HG02852 (cell line): ENCODE measurements around the gene BIN1.

Experiments used
- ATAC-seq: cut with Tn5 transposase; IDR thresholded peaks from one replicate; pipeline ENCODE4 v1.9.1; 2021; ENCODE audit warnings: mild to moderate bottlenecking, moderate library complexity; ENCODE audit not compliant: unreplicated experiment

The BIN1 gene

DNA sequence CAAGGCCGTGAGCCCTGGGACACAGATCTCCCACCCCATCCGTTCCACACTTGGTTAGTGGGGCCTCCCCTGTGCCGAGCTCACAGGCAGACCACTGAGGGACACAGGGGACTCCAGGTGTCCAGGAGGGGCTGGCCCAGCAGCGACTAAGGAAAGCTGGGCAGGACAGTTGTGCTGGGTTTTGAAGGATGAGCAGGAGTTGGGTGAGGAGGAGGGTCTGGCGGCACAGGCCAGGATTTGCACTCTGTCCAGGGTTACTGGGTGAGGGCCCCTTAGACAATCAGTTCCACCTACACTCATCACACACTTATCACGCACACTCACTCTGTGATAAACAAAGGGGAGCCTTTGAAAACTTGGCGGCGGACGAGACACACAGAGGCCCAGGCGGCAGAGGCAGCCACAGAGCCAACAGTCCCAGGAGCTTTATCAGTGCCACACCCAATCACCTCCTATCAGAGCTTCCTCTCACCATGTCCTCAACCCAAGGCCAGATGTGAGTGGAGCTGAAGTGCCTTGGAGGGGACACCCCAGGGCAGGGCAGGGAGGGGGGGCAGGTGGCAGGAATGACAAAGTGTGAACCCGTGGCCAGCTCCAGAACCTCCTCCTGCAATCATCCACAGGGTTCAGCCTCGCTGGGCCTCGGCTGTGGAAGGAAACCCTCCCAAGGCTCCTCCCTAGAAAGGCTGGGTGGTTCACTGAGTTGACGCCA, 26.6 kb downstream of the BIN1 start:
- ATAC-seq = no peak

DNA sequence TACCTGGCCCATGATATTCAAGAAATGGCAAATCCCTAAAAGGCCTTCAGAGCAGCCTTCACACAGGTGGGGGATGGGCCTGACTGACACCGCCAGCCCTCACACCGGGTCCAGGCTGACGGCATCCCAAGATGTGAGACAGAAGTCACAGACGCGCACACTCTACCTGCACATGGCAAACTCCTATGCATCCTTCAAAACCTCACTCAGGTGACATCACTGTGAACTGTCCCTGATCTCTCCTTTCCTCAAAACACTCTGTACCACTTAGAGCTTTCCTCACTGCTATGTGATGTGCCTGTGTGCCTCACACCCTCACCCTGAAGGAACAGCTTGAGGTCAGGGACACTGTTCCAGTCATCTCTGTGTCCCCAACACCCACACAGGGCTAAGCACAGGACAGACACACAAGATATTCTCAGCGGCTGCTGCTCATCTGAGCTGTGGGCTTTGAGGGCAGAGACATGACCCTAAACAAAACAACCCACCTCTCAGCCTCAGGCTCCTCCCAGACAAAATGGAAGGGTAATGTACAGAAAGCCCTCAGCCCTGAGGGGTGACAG, 27.5 kb downstream of the BIN1 start:
- no peak for ATAC-seq

DNA sequence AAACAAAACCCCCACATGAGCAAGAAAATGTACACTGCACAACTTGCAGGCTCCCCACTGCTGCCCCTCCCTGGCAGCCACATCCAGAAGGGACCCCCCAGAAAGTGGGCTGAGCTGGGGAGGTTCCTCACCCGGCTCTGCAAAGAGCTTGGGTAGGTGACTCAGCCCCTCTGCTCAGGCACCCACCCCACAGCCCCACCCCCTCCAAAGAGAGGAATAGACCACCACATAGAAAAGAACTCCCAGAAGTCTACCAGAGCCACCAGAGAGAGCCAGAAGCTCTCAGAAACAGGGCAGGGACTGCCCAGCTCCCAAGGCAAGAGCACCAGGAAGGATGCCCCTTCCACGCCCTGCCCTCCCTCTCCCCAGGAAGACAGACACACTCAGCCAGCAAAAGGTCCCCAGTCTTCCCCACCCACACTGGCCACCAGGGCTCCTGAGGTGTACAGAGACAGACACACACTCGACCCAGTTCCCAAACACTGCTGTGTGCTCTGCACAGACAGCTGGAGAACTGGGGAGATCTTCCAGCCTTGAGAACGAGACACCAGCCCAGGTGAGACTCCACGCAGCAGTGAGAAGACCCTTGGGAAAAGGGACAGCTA, 28.2 kb downstream of the BIN1 start:
- ATAC-seq = no peak

DNA sequence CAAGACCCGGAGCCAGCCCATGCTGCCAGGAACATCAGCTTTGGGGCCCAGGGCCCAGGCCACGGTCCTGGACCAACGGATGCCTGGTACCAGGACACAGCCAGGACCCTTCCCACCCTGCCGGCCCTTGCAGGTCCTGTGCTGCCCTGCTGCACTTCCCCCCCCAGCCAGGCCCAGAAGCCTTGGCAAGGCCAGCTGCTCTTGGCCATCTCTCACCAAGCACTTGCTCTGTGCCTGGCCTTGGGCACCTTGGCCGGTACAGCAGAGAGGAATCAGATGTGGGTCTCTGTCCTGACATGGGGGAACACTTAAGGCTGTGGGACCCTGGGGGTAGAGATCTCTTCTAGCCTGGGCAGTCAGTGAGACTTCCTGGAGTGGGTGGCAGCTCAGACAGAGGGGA, 28.9 kb downstream of the BIN1 start:
- no peak for ATAC-seq

DNA sequence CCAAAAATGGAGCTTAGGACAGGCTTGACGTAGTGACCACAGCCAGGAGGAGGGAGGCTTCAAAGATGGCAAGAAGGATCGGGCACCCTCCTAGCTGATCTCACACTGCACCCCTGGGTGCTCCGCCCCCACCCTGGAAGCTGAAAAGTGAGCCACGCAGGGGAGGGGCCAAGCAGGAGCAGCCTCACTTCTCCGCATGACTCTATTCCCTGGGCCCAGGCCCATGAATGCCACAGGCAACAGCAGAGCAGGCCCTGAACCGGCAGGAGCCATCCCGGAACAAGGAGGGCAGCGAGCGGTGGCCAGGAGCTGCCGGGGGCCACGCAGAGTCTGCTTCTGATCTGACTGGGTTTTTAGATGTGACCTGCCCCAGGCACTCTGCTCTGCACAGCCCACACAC, 30.0 kb downstream of the BIN1 start:
- ATAC-seq = no peak

DNA sequence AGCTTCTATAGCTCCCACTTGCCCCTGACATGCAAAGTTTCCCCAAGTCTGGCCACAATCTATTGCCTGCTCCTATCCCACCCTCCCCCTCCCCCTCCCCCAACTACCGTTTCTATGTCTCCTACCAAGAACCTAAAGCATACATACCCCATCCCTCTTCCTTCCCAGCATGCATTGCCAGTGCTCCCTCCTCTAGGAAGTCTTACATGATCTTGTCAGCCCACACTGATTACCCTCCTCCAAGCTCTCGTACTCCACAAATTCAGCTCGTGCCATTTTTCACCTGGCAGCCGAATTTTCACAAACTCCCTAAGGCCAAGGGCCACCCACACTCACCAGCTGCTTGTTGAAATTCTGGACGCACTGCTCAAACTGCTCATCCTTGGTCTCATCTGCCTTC, 30.7 kb downstream of the BIN1 start:
- ATAC-seq = no peak

DNA sequence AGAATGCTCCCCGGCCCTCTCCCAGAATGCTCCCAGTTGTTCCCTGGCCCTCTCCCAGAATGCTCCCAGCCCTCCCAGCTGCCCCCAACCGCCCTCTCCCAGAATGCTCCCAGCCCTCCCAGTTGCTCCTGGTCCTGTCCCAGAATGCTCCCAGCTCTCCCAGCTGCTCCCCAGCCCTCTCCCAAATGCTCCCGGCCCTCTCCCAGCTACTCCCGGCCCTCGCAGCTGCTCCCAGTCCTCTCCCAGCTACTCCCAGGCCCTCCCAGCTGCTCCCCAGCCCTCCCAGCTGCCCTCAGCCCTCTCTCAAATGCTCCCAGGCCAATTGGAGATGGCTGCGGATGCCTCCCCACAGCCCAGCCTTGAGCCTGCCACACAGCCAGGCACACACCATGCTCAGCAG, 31.1 kb downstream of the BIN1 start:
- no peak for ATAC-seq

DNA sequence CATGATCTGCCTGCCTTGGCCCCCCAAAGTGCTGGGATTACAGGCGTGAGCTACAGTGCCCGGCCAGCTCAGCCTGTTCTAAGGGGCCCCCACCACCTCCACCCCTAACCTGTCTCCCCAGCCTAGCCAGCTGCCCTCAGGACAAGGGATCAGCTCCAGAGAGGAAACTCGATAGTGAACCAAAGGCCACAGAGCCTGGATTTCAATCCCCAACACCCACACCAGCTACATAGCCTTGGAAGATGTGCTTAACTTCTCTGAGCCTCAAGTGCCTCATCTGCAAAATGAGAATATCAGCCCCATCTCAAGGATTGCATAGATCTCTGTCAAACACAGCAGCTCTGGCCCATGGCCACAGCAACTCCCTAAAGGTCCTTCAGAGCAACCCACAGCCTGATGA, 32.0 kb downstream of the BIN1 start:
- ATAC-seq = no peak

DNA sequence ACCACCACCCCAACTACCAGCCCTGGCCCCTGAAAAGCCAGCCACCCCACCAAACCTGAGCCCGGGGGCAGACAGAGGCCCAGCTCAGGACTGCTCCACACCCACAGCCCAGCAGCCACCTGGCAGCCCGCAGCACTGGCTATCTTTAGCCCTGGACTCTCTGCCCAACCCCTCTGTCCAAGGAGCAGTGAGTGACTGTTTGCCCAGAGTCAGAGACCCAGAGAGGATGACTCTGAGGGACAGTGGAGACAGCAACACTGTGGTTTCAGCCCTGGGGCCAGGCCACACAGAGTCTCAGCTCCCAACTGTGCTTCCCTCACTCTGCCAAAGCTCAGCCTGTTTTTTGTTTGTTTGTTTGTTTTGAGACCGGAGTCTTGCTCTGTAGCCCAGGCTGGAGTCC, 32.6 kb downstream of the BIN1 start:
- no peak for ATAC-seq

DNA sequence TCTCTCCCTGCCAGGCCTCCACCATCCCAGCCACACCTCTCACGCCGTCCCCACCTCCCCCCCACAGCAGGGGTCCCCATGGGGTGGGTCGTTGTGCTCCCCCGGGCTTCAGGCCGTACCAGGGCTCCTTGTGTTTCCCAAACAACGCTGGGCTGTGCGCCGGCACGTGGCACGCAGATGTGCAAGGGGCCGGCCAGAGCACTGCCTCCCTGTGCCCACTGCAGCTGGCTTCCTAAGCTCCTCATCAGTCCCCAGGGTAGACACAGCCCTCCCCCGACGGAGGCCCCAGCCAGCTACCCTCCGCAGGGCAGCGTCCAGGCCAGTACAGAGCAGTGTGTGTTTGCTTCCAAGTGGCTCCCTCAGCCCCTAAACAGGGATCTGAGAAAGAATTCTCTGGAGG, 34.0 kb downstream of the BIN1 start:
- no peak for ATAC-seq

DNA sequence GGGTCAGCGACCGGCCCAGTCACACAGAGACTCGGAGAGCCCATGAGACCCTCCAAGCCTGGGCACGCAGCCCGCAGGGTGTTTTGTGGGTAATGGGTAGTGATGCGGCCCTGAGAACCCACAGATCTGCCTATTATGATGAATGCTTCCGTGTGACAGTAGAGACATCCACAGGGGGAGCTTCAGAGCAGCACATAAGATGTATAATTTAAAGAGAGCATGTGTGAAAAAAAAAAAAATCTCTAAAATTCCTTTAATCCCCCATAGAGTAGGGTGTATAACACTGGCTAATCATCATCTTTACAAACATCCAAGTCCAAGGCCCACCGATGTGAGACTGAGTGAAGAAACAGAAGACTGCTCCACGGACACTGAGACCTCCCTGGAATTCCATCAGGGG, 34.6 kb downstream of the BIN1 start:
- no peak for ATAC-seq

DNA sequence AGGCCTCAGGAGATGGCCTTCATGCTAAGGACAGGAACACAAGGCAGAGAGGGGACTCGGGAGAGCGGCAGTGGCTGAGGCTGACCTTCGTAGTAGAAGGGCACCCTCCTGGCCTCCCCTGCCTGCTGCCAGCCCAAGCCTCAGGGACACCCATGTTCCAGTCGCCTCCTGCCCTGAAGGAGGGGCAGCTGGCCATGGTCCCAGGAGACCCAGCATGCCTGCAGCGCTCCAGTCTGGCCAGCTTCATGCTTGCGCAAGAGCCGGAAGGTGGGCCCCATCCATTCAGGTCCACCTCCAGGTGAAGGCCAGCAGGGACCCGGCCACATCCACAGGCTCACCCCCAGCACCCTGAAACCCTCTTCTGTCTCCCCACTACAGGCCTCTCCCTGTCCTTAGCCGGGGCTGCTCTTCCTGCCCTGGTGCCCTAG, 35.0 kb downstream of the BIN1 start:
- ATAC-seq = no peak

DNA sequence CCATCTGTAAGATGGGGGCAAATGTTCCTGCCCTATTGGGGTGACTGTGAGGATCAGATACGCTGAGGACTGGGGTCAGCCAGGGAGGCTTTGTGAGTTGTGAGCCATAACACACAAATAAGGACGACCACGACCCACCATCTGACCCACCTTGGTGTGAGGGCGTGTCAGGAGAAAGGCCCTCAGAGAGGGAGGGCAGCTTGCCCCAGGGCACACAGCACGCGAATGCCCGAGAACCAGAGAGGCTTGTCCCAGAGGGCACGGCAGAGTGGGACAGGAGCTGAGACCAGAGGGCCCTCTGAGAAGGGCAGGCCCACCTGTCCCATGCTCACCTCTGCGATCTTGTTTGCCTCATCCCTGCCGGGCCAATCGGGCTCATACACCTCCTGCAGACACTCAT, 36.7 kb downstream of the BIN1 start:
- ATAC-seq = no peak

DNA sequence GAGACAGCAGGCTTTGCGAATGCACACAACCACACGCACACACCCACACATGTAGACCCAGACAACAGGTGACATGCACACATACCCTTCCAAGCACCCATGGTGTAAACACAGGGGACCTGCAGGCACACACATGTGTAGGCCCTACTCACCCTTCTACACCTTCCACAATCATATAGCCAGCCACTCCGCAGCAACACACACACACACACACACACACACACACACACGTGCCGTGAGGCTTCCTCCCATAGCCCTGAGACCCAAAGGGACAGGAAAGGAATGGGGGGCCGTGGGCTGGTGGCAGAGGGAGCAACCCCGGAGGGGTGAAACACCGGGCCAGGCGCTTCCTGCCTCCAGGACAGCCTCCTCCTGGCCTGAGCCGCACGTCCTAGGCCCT, 37.4 kb downstream of the BIN1 start:
- no peak for ATAC-seq

DNA sequence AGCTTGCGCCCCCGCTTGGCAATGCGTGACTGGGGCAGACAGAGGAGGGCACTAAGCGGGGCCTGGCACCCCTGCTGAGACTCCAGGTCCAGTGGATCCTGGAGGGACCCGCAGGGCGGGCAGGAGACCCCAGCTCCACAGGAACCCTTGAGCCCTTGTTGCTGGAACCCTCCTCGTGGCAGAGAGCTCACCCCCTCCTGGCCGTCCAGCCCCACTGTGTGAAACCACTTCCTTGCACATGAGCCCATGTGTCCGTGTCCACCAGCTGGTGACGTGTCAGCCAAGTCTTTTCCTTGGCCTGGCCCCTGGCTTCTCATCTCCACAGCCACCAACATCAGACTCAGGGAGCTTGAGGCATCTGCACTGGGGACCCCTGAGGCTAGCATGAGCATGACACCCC, 38.0 kb downstream of the BIN1 start:
- no peak for ATAC-seq

DNA sequence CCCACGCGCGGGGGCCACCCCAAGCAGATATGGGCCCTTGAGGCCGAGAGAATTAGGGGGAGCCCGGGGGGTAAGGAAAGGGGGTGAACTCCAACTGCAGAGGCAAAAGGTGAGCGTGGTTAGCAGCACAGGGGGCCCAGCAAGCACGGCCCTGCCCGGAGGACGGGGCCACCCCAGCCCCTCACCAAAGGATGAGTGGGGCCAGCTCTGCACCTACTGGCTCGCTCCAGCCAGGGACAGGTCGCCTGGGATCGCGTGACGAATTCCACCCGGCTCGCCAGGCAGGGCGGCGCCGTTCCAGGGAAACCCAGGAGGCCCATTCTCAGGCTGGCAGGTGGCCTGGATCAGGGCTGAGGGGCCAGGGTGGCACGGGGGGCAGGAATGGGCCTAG, 38.6 kb downstream of the BIN1 start:
- no peak for ATAC-seq

DNA sequence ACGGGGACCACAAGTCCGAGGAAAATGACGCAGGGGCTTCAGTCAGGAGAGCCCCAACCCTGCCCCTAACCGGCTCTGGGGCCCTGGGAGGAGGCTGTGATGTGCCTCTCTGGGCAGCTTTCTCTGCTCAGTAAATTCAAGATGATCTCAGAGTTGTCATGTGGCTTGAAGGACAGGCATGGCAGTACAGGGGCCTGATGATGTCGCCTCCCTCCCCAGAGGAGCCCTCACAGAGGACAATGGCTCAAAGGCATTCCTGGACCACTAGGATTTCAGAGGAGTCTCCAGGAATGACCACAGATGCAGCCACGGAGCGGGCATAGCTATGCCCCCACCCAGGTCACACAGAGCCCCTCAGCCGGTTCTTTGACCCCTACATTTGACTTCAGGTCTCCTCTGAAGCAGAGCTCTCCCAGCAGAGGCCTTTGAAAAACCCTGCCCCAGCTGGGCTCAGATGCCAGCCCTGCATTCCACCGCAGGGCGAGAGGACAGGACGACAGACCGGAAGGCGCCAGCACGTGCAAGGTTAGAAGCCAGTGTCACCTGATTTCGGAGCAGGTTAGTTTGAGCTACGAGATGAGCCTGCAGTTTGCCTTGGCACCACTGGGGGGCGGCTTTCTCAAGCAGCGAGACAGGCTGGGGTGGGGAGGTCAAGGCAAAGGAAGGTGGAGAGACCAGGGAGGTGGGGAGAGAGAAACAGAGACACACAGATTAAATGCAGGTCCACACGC, 39.2 kb downstream of the BIN1 start:
- ATAC-seq = no peak

DNA sequence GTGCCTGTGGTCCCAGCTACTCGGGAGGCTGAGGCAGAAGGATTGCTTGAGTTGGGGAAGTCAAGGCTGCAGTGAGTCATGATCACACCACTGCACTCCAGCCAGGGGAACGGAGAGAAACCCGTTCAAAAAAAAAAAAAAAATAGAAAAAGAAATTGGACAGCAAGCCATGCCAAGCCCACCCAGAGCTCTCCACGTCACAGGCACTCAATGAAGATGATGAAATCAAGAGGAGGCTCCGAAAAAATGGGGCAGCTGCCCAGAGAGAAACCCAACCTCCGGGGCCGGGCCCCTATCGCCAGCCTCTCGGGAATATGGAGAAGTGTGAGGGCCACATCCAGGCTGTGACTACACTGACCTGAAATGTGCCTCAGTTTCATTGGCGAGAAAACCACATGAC, 40.0 kb downstream of the BIN1 start:
- ATAC-seq = no peak

DNA sequence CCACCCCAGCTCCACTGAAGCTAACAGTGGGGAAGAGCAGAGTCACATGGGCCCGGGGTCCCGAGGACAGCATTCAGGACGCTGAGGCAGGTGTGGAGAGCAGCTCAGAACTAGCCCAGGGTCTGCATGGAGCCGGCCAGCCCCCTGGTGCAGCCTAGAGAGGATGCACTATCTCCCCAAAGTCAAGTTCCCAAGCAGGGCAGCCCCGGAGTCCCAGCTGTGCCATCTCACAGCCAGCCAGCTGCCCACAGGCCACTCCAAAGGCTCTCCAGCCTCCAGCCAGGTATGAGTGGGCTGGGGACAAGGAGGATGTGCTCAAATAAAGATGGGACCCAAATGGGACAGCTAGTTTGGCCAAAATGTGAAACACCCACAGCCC, 41.0 kb downstream of the BIN1 start:
- no peak for ATAC-seq

DNA sequence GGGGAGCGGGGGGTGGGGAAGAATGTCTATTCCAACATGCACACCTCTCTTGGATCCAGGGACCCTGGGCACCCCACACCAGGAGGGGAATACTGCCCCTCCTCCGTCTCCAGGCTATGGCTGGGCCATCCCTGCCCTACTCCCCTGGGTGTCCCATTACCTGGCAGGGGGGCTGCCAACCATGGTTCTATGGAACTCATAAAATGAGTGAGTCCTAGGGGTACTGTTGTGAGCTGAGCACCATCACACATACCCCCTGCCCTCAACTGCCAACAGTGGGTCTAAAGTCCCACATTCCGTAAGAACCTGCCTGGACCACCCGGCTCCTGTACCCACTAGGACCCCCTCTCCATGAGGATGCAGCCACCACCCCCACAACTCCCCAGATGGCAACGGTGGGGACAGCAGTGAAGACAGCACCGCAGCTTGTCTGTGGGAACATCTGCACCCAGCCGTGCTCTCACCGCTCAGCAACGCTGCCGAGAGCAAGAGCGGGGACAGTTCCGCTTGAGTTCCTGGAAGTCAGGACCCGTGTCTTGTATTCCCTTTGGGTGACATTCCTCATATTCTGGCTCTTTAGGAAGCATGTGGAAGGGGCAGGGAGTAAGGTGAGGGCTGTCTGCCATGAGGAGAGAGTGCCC, 41.5 kb downstream of the BIN1 start:
- ATAC-seq = no peak

DNA sequence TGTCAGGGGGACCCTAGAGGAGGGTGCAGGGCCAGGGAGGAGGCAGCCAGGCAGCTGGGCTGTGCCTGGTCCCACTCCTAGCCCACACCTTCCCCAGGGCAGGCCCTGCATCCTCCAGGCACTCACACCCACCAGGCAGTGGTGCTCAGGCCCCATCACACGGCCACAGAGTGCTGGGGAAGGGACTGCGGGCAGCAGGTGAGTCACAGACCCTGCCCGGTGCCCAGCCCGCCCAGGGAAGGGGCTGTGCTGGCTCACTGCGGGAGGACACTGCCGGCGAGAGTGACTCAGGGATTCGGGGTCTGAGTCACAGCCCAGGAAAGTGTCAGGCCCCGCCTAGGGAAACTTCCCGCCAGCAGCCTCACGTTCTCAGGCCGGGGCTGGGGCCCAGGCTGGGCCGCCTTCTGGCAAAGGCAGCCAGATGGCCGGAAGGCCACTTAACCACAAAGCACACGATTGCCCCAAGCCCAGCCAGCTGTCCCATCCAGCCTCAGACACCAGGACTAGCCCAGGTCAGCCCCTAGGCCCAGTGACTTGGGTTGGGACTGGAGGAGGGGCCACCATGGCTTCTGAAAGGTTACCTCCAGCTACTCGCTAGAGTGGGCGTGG, 42.2 kb downstream of the BIN1 start:
- peak; percentile 86 for ATAC-seq
